Measurements from ENCODE around the gene RASA1.

The RASA1 gene

GRCh38 chr5:87267574-87268125 lies at the start of gene RASA1:
RASA1 (plus strand) TSS chr5:87267883; CDS start chr5:87268452, 569 bp downstream.
- Mint-ChIP-seq H3K4me1 (peaks cover 31% of the 10 kb centered on the region), H3K9me3 (no peaks in the 10 kb centered on the region), H3K27ac (ENCODE audit: low read depth) (peak within 1 kb of the TSS; percentile 97), H3K4me3 (peak within 1 kb of the TSS; percentile 99), H3K36me3 (ENCODE audit: insufficient read depth) (peaks cover 16% of the 10 kb centered on the region), H3K27me3 (no peaks in the 10 kb centered on the region)
- DNase-seq (ENCODE audit: low spot score in 2 of 2) (no peak), ATAC-seq (replicated peaks; ENCODE audit: extremely low read depth, poor library complexity, severe bottlenecking) (peak; percentile 56)

GRCh38 chr5:87229780-87230179 lies 37.9 kb upstream of the RASA1 start:
- ATAC-seq (replicated peaks; ENCODE audit: extremely low read depth, poor library complexity, severe bottlenecking) (no peak), DNase-seq (ENCODE audit: low spot score in 2 of 2) (no peak)
- Mint-ChIP-seq H3K4me1 (no peaks in the 10 kb centered on the region), H3K36me3 (ENCODE audit: insufficient read depth) (no peaks in the 10 kb centered on the region), H3K27ac (ENCODE audit: low read depth) (no peak overlapping the region), H3K27me3 (no peaks in the 10 kb centered on the region), H3K4me3 (no peak overlapping the region), H3K9me3 (no peaks in the 10 kb centered on the region)

DNA sequence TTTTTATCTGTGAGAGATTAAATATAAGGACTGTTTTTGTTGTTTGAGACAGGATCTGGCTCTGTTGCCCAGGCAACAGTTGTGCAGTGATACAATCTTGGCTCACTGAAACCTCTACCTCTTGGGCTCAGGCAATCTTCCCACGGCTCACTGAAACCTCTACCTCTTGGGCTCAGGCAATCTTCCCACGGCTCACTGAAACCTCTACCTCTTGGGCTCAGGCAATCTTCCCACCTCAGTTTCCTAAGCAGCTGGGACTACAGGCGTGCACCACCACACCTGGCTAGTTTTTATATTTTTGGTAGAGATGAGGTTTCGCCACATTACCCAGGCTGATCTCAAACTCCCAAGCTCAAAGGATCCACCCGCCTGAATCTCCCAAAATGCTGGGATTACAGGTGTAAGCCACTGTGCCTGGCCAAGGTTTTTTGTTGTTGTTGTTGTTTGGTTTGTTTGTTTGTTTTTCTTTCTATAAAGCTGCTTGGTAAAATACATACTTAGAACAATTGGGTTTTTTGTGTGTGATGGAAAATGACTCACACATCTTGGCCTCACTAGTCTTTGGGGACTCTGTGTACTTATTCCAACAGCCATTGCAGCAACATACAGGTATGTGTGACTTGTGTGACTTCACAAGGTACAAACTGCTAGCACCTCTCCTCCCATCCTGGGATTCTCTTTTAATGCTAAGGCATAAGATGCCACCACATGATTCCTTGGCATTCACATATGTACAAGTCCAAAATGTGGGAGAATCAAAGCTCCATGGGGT lies 36.5 kb upstream of the RASA1 start:
- ATAC-seq (replicated peaks; ENCODE audit: extremely low read depth, poor library complexity, severe bottlenecking) (no peak), DNase-seq (ENCODE audit: low spot score in 2 of 2) (no peak)
- Mint-ChIP-seq H3K27me3 (no peaks in the 10 kb centered on the region), H3K36me3 (ENCODE audit: insufficient read depth) (no peaks in the 10 kb centered on the region), H3K4me3 (no peak overlapping the region), H3K27ac (ENCODE audit: low read depth) (no peak overlapping the region), H3K4me1 (no peaks in the 10 kb centered on the region), H3K9me3 (no peaks in the 10 kb centered on the region)

DNA sequence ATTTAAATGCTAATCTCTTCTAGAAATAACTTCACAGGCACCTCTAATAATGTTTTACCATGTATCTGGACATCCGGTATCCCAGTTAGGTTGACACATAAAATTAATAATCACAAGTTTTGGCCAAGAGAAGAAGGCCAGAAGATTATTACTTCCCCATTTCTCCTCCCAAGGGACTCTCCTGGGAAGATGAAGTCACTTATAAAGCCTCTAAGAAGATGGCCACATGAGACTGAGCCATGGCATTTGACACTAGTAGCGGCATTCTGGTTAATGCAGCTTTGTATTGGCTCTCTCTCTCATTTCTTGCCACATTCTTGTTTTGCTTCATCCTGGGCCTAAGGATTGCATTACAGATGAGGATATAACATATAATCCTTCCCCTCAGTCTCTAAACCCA lies 34.5 kb upstream of the RASA1 start:
- H3K36me3 Mint-ChIP-seq (ENCODE audit: insufficient read depth), result no peaks in the 10 kb centered on the region
- no peaks in the 10 kb centered on the region for H3K27me3 Mint-ChIP-seq
- no peak overlapping the region for H3K27ac Mint-ChIP-seq (ENCODE audit: low read depth)
- H3K4me1 Mint-ChIP-seq, result no peaks in the 10 kb centered on the region
- ATAC-seq (replicated peaks; ENCODE audit: extremely low read depth, poor library complexity, severe bottlenecking), result no peak
- H3K4me3 Mint-ChIP-seq, result no peak overlapping the region
- DNase-seq (ENCODE audit: low spot score in 2 of 2), result no peak
- no peaks in the 10 kb centered on the region for H3K9me3 Mint-ChIP-seq

GRCh38 chr5:87241555-87241954 lies 26.1 kb upstream of the RASA1 start:
- no peak for ATAC-seq (replicated peaks; ENCODE audit: extremely low read depth, poor library complexity, severe bottlenecking)
- H3K4me1 Mint-ChIP-seq, result no peaks in the 10 kb centered on the region
- no peak for DNase-seq (ENCODE audit: low spot score in 2 of 2)
- no peak overlapping the region for H3K4me3 Mint-ChIP-seq
- no peaks in the 10 kb centered on the region for H3K27me3 Mint-ChIP-seq
- peak overlapping the region; percentile 22 for H3K27ac Mint-ChIP-seq (ENCODE audit: low read depth)
- no peaks in the 10 kb centered on the region for H3K36me3 Mint-ChIP-seq (ENCODE audit: insufficient read depth)
- H3K9me3 Mint-ChIP-seq, result no peaks in the 10 kb centered on the region

DNA sequence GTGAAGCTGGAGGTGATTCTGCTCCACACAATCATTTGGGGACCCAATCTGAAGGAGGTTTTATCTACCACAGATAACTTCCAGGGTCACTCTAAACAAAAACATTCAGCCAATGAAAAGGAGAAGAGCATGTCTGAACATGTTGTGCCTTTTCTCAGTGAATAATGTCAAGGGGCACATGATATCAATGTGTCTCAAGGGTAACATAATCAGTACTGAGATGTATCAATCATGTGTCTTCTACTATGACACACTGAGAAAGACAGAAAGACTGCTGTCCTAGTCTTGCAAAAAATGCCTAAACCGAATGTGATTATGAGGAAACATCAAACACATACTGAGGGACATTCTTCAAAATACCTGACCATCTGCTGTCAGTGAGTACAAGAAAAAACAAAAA lies 25.4 kb upstream of the RASA1 start:
- Mint-ChIP-seq H3K4me1 (no peaks in the 10 kb centered on the region), H3K27me3 (no peaks in the 10 kb centered on the region), H3K27ac (ENCODE audit: low read depth) (no peak overlapping the region), H3K4me3 (no peak overlapping the region), H3K36me3 (ENCODE audit: insufficient read depth) (no peaks in the 10 kb centered on the region), H3K9me3 (no peaks in the 10 kb centered on the region)
- DNase-seq (ENCODE audit: low spot score in 2 of 2) (no peak), ATAC-seq (replicated peaks; ENCODE audit: extremely low read depth, poor library complexity, severe bottlenecking) (no peak)

DNA sequence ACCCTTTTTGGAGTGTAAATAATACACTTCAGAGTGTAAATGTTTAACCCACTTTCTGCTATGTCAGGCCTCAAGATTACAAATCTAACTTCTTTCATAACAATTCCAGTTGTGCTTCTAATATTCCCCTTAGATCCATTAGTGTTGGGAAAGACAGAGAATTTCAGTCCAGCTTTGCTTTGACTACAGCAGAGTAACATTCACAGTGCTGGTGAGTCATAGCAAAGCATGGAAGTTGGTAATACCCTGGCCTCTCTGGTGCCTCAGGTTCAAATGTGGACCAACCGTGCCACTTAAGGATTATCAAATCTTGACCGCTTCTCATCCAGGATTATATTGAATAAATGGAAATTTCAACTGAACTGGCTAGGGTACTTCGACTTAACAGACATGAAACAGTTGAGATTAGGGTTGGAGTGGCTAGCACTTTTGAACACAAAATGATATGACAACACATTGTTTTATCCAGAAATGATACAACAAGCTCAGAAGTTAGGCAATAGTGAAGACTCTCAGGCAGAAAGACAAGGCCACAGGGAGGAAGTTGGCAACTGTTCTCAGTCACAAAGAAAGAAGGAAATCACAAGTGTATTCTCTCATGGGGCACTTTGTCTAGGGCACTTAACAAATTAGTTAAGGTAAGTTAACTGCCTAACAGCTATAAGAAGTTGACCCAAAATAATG lies 24.4 kb upstream of the RASA1 start:
- no peaks in the 10 kb centered on the region for H3K27me3 Mint-ChIP-seq
- DNase-seq (ENCODE audit: low spot score in 2 of 2), result no peak

DNA sequence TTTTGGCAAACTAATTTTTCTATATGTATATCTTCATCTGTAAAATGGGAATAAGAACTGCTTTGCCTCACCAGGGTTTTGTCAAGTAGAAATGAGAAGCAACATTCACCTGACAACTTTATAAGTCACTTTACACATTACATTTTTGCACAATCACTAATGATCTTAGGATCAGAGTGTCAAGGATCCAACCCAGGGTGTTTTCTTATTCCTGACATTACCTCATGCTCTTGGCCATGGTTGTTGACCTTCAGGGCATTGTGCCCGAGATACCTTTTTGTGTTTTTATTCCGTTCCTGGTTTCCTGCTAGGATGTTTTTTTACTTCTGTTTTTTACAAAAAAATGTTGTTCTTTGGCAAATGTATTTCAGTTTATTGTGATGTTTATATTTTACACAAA lies 22.2 kb upstream of the RASA1 start:
- no peak for ATAC-seq (replicated peaks; ENCODE audit: extremely low read depth, poor library complexity, severe bottlenecking)
- no peak overlapping the region for H3K27ac Mint-ChIP-seq (ENCODE audit: low read depth)
- DNase-seq (ENCODE audit: low spot score in 2 of 2), result no peak
- H3K4me1 Mint-ChIP-seq, result no peaks in the 10 kb centered on the region
- no peak overlapping the region for H3K4me3 Mint-ChIP-seq
- H3K36me3 Mint-ChIP-seq (ENCODE audit: insufficient read depth), result no peaks in the 10 kb centered on the region
- H3K9me3 Mint-ChIP-seq, result no peaks in the 10 kb centered on the region
- H3K27me3 Mint-ChIP-seq, result no peaks in the 10 kb centered on the region

More for the DNA sequence above, 24.4 kb upstream of the RASA1 start:
- ATAC-seq (replicated peaks; ENCODE audit: extremely low read depth, poor library complexity, severe bottlenecking), result no peak
- Mint-ChIP-seq H3K4me3 (no peak overlapping the region), H3K36me3 (ENCODE audit: insufficient read depth) (no peaks in the 10 kb centered on the region), H3K9me3 (no peaks in the 10 kb centered on the region), H3K4me1 (no peaks in the 10 kb centered on the region), H3K27ac (ENCODE audit: low read depth) (no peak overlapping the region)

DNA sequence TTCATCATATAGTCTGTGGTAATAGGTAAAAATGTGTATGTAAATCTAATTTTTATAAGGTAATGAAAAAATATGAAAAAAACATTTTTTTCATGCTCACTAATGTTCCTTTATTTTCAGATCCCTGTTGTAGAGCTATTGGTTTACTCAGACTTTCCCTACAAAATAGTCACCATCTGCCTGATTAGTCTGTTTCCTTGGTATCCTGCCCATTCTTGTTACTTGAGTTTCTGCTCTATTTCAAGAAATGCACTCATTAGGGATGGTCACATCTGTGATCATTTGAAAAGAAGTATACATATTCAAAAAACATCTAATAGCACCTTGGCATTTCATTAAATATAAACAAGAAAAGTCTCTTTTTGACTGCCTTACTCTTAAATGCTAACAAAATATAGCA lies 21.6 kb upstream of the RASA1 start:
- Mint-ChIP-seq H3K9me3 (no peaks in the 10 kb centered on the region), H3K4me1 (no peaks in the 10 kb centered on the region), H3K36me3 (ENCODE audit: insufficient read depth) (no peaks in the 10 kb centered on the region), H3K4me3 (no peak overlapping the region), H3K27ac (ENCODE audit: low read depth) (no peak overlapping the region), H3K27me3 (no peaks in the 10 kb centered on the region)
- no peak for DNase-seq (ENCODE audit: low spot score in 2 of 2)
- no peak for ATAC-seq (replicated peaks; ENCODE audit: extremely low read depth, poor library complexity, severe bottlenecking)

GRCh38 chr5:87252283-87252605 lies 15.4 kb upstream of the RASA1 start:
- H3K36me3 Mint-ChIP-seq (ENCODE audit: insufficient read depth), result peaks cover 2% of the 10 kb centered on the region
- no peak overlapping the region for H3K4me3 Mint-ChIP-seq
- no peaks in the 10 kb centered on the region for H3K27me3 Mint-ChIP-seq
- ATAC-seq (replicated peaks; ENCODE audit: extremely low read depth, poor library complexity, severe bottlenecking), result no peak
- no peaks in the 10 kb centered on the region for H3K4me1 Mint-ChIP-seq
- DNase-seq (ENCODE audit: low spot score in 2 of 2), result no peak
- no peak overlapping the region for H3K27ac Mint-ChIP-seq (ENCODE audit: low read depth)
- H3K9me3 Mint-ChIP-seq, result no peaks in the 10 kb centered on the region

DNA sequence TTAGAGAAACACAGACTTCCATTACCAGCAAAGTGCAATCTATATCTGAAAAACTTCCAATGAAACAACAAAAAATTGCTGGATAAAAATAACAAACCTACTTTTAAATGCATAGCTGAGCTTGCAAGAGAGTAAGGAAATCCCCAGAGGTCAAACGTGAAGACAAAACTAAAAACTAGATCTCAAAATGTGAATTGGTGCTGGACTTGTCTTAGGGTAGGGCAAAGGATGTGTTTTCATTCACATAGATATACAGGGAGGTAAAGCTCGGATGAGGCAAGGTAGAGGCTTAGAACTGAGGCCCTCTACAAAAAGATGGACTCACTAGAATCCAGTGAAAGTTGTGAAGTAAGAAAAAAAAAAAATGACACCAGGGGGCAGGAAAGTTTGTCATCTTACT lies 13.6 kb upstream of the RASA1 start:
- no peaks in the 10 kb centered on the region for H3K9me3 Mint-ChIP-seq
- peaks cover 2% of the 10 kb centered on the region for H3K36me3 Mint-ChIP-seq (ENCODE audit: insufficient read depth)
- no peak for ATAC-seq (replicated peaks; ENCODE audit: extremely low read depth, poor library complexity, severe bottlenecking)
- H3K4me1 Mint-ChIP-seq, result no peaks in the 10 kb centered on the region
- no peak for DNase-seq (ENCODE audit: low spot score in 2 of 2)
- no peak overlapping the region for H3K27ac Mint-ChIP-seq (ENCODE audit: low read depth)
- H3K4me3 Mint-ChIP-seq, result no peak overlapping the region
- H3K27me3 Mint-ChIP-seq, result no peaks in the 10 kb centered on the region

GRCh38 chr5:87258507-87258906 lies 9.2 kb upstream of the RASA1 start:
- Mint-ChIP-seq H3K36me3 (ENCODE audit: insufficient read depth) (peaks cover 2% of the 10 kb centered on the region), H3K9me3 (no peaks in the 10 kb centered on the region), H3K27me3 (no peaks in the 10 kb centered on the region), H3K4me3 (no peak overlapping the region), H3K4me1 (no peaks in the 10 kb centered on the region), H3K27ac (ENCODE audit: low read depth) (no peak overlapping the region)
- no peak for DNase-seq (ENCODE audit: low spot score in 2 of 2)
- ATAC-seq (replicated peaks; ENCODE audit: extremely low read depth, poor library complexity, severe bottlenecking), result no peak

DNA sequence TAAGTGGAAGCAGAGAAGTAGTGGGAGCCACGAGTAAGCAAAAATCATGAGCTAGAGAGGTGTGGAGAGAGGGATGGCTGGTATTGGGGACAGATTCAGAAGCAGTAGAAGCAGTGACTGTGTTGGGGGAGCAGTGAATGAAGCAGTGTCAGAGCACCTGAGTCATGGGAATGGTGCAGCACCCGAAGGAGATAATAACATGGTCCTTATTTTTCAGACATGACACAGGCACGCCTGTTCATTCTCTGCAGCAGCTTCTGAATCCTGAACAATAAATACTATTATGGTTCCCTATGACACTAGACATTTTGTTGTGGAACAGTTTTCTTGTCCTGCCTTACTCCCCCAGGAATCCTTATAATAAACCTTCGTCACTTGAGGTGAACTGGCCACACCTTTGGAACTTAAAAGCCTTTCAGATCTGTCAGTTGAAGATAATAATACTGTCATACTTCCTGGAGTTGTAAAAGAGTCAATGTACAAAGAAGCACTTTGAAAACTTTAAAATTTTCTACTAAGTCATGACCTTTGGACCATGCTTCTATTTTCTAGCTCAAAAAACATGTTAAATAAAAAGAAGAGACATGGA lies 7.0 kb upstream of the RASA1 start:
- H3K27ac Mint-ChIP-seq (ENCODE audit: low read depth), result no peak overlapping the region

More for the DNA sequence above, 7.0 kb upstream of the RASA1 start:
- H3K27me3 Mint-ChIP-seq, result no peaks in the 10 kb centered on the region
- H3K36me3 Mint-ChIP-seq (ENCODE audit: insufficient read depth), result no peaks in the 10 kb centered on the region
- DNase-seq (ENCODE audit: low spot score in 2 of 2) (no peak), ATAC-seq (replicated peaks; ENCODE audit: extremely low read depth, poor library complexity, severe bottlenecking) (no peak)
- H3K4me1 Mint-ChIP-seq, result no peaks in the 10 kb centered on the region
- H3K4me3 Mint-ChIP-seq, result no peak overlapping the region
- no peaks in the 10 kb centered on the region for H3K9me3 Mint-ChIP-seq

Data from central memory CD8-positive, alpha-beta T cell (primary cell).